Mammary epithelial cell (primary cell): ENCODE measurements around the gene GPR15.

Experiments used
- CTCF ChIP-seq, 2 donors: IDR thresholded peaks in 1 of 2; conservative IDR thresholded peaks in 1 of 2; 2 replicates each; pipeline ENCODE4 v1.5.1; 2011 to 2012; ENCODE audit warnings: inconsistent platforms in 2 of 2, low read length in 2 of 2, mild to moderate bottlenecking in 2 of 2, control low read depth in 1 of 2, low read depth in 1 of 2; ENCODE audit not compliant: insufficient read depth in 1 of 2; ENCODE audit errors: extremely low read depth in 1 of 2
- EZH2 ChIP-seq: IDR thresholded peaks from 2 replicates; pipeline ENCODE4 v1.6.1; 2012; ENCODE audit warnings: low read length, inconsistent platforms, borderline replicate concordance

- TF ChIP-seq CTCF (conservative IDR thresholded peaks at IDR 0.05 in 1 of 2, IDR thresholded peaks at IDR 0.05 in 1 of 2; ENCODE audit: extremely low read depth in 1 of 2, insufficient read depth in 1 of 2, low read depth in 1 of 2, low read length in 2 of 2) (no peak), EZH2 (no peak)
Observed at GRCh38 chr3:98554580-98554979, 22.8 kb downstream of the GPR15 start.
